Endothelial cell of umbilical vein (primary cell): Measurements from ENCODE around the gene UMPS. TPM values are rescaled to one million over a fixed set of nuclear protein-coding genes. Genes with fewer than 3 reads are reported as not detected.

Source experiments
- BruUV-seq: library from RNA; stranded (reverse); fragments of 400-500 nt; replicated peaks from 2 replicates; lab custom pipeline; 2021; lab: Mats Ljungman, UMichigan
- CTCF ChIA-PET: fragments of 300-600, 350-600 bp; sonication (Branson Sonifier 250); formaldehyde crosslinking; loops from one replicate; lab custom pipeline; 2021; ENCODE audit warnings: antibody characterized with exemption, inconsistent platforms; lab: Charles Lee
- POLR2A ChIA-PET: fragments of 300-600, 350-600 bp; sonication (Branson Sonifier 250); formaldehyde crosslinking; loops from one replicate; lab custom pipeline; 2021; ENCODE audit warnings: antibody characterized with exemption, inconsistent platforms; lab: Charles Lee
- DNase-seq: peaks from one replicate; pipeline ENCODE4 v3.0.0-alpha.2; 2011; ENCODE audit warnings: low read depth, low spot score
- FAIRE-seq: peaks from 2 replicates; lab custom pipeline; 2011; peaks lifted over from hg19 to GRCh38; lab: Jason Lieb, UNC
- H2AFZ ChIP-seq: 2 replicates; pipeline ENCODE4 v1.6.0; 2012; ENCODE audit warnings: low read depth, low read length, control low read depth, inconsistent platforms
- H3K27ac ChIP-seq: 2 replicates; pipeline ENCODE4 v1.5.1; 2011; ENCODE audit warnings: low read depth, mild to moderate bottlenecking, control low read depth, low read length, moderate library complexity; ENCODE audit not compliant: insufficient read depth
- H3K27me3 ChIP-seq, 2 experiments: 2 replicates each; pipeline versions ENCODE4 v1.6.0 to v1.6.1; 2011; ENCODE audit warnings: low read length in 2 of 2, mixed read lengths in 1 of 2; ENCODE audit not compliant: control insufficient read depth in 2 of 2, insufficient read depth in 2 of 2
- H3K36me3 ChIP-seq, 2 experiments: 2 replicates in 1 of 2; 3 replicates in 1 of 2; pipeline ENCODE4 v1.5.1; 2011; ENCODE audit warnings: low read length in 2 of 2, mild to moderate bottlenecking in 1 of 2, moderate library complexity in 1 of 2; ENCODE audit not compliant: control insufficient read depth in 2 of 2, insufficient read depth in 2 of 2; ENCODE audit errors: extremely low read depth in 1 of 2
- H3K4me1 ChIP-seq: 3 replicates; pipeline ENCODE4 v1.5.1; 2011; ENCODE audit warnings: mild to moderate bottlenecking, low read length; ENCODE audit not compliant: control insufficient read depth, insufficient read depth; ENCODE audit errors: extremely low read depth
- H3K4me2 ChIP-seq: 2 replicates; pipeline ENCODE4 v1.6.1; 2011; ENCODE audit warnings: low read length, control low read depth, mixed read lengths; ENCODE audit not compliant: insufficient read depth
- H3K4me3 ChIP-seq, 3 experiments: fragments of 200-600 bp in 1 of 3; sonication (generic), shearing (Covaris generic) in 1 of 3; replicated peaks in 1 of 3; 2 replicates each; pipeline ENCODE4 v1.5.1; 2011 to 2016; ENCODE audit warnings: control low read depth in 3 of 3, low read length in 3 of 3, mild to moderate bottlenecking in 2 of 3, inconsistent platforms in 1 of 3, low read depth in 1 of 3, moderate library complexity in 1 of 3; ENCODE audit not compliant: insufficient read depth in 1 of 3
- H3K79me2 ChIP-seq: 2 replicates; pipeline ENCODE4 v1.6.0; 2012; ENCODE audit warnings: low read length, inconsistent platforms; ENCODE audit not compliant: control insufficient read depth, insufficient read depth
- H3K9ac ChIP-seq: replicated peaks from 2 replicates; pipeline ENCODE3; 2011; ENCODE audit warnings: low read length, control low read depth; ENCODE audit not compliant: insufficient read depth; ENCODE audit errors: extremely low read depth
- H3K9me1 ChIP-seq: replicated peaks from 3 replicates; pipeline ENCODE4 v1.6.0; 2011; ENCODE audit warnings: mild to moderate bottlenecking, low read length; ENCODE audit not compliant: control insufficient read depth, insufficient read depth; ENCODE audit errors: extremely low read depth
- H3K9me3 ChIP-seq: replicated peaks from 2 replicates; pipeline ENCODE4 v1.5.1; 2012; ENCODE audit warnings: low read length, inconsistent platforms; ENCODE audit not compliant: control insufficient read depth, insufficient read depth
- H4K20me1 ChIP-seq: replicated peaks from 2 replicates; pipeline ENCODE3; 2011; ENCODE audit warnings: mild to moderate bottlenecking, low read length; ENCODE audit not compliant: control insufficient read depth, insufficient read depth; ENCODE audit errors: extremely low read depth
- EZH2 ChIP-seq: IDR thresholded peaks from 2 replicates; pipeline ENCODE4 v1.6.1; 2012; ENCODE audit warnings: borderline replicate concordance, low read depth, mild to moderate bottlenecking, moderate library complexity, low read length, inconsistent platforms; ENCODE audit not compliant: severe bottlenecking
- FOS ChIP-seq: IDR thresholded peaks from 2 replicates; pipeline ENCODE4 v1.6.1; 2011; ENCODE audit warnings: mild to moderate bottlenecking, low read length, moderate library complexity, borderline replicate concordance; ENCODE audit not compliant: insufficient read depth
- GATA2 ChIP-seq: IDR thresholded peaks from 2 replicates; pipeline ENCODE4 v1.7.0; 2011; ENCODE audit warnings: low read depth, mild to moderate bottlenecking, moderate library complexity, mixed read lengths, low read length; ENCODE audit not compliant: insufficient read length, insufficient read depth
- JUN ChIP-seq: IDR thresholded peaks from 2 replicates; pipeline ENCODE4 v1.6.1; 2011; ENCODE audit warnings: borderline replicate concordance, low read depth; ENCODE audit not compliant: insufficient read length, insufficient read depth
- MYC ChIP-seq: IDR thresholded peaks from one replicate; pipeline ENCODE4 v1.6.1; 2011; ENCODE audit warnings: mild to moderate bottlenecking, low read depth, low read length
- POLR2A ChIP-seq: IDR thresholded peaks from 2 replicates; pipeline ENCODE4 v1.6.1; 2012; ENCODE audit warnings: low read depth, mild to moderate bottlenecking, control low read depth, low read length
- POLR2AphosphoS5 ChIP-seq: IDR thresholded peaks from 2 replicates; pipeline ENCODE4 v1.6.1; 2012; ENCODE audit warnings: low read depth, mild to moderate bottlenecking, control low read depth, low read length, moderate library complexity; ENCODE audit not compliant: insufficient read depth
- dilution Hi-C: fragments of 300-500 bp; cut with MboI; formaldehyde crosslinking; loops from one replicate; pipeline ENCODE4 v1.15.0; 2019; ENCODE audit warnings: low sequenced_read_pairs; ENCODE audit not compliant: extremely low pct_ligation_motif_present
- intact Hi-C: fragments of 100-400 bp; cut with micrococcal nuclease; formaldehyde crosslinking; loops from one replicate; pipeline ENCODE4 v1.10.0; 2022
- polyA plus RNA-seq, 4 experiments: library from polyadenylated mRNA; depleted of rRNA in 3 of 4; stranded (reverse) in 3 of 4; unstranded in 1 of 4; fragments of >200 nt; gene quantifications; 2 replicates each; pipeline versions ENCODE4 v1.2.1 to v1.2.3, GENCODE V29; 2011 to 2012; ENCODE audit warnings: missing spikeins in 1 of 4
- total RNA-seq: library from RNA; stranded (reverse); gene quantifications from 2 replicates; pipeline ENCODE4 v1.2.3, GENCODE V29; 2021
- TF ChIP-seq, protein P1 (sequence below), 2 donors: IDR thresholded peaks; 1 replicate in 1 of 2; 2 replicates in 1 of 2; pipeline ENCODE4 v1.5.1; 2011; ENCODE audit warnings: low read length in 2 of 2, mild to moderate bottlenecking in 2 of 2, moderate library complexity in 2 of 2, control low read depth in 1 of 2, inconsistent platforms in 1 of 2, low read depth in 1 of 2; ENCODE audit not compliant: insufficient read depth in 1 of 2; ENCODE audit errors: extremely low read depth in 1 of 2
- TF ChIP-seq, protein P2 (sequence below): IDR thresholded peaks from 2 replicates; pipeline ENCODE4 v1.6.1; 2011; ENCODE audit not compliant: insufficient read depth, insufficient read length

UMPS gene
- total and polyA plus RNA-seq, 2 donors (not counting 3 experiments of a cell fraction or from before 2014, with no cell fraction given), result 38.6 to 50.2 TPM

DNA sequence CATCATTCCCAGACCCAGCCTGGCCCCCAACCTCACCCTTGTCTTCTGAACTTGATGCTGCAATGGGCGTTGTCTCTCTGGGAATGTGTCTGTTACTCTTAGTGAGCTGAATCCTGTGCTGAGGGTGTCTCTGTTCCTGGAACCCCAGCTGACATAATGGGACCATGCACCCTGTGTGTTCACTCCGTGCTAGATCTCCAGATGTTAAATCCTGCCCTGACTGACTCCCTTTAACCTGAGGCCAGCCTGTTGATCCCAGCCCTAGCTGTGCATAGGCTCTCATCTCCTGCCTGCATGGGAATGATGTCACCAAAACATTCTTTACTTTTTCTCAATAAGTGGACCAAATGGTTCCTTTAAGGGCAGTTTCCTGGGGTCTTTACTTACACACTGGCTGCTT lies 48.0 kb upstream of the UMPS start:
- dilution Hi-C loops (no loop called here), intact Hi-C loops (no loop called here)
- Histone ChIP-seq H3K9ac (no peak overlapping the region), H3K4me2 (no peak overlapping the region), H3K9me1 (no peaks in the 10 kb centered on the region), H3K27ac (no peak overlapping the region), H3K36me3 (no peaks in the 10 kb centered on the region), H3K4me3 (no peak overlapping the region), H3K27me3 (peaks cover 5 to 7% of the 10 kb centered on the region in 2 experiments), H3K9me3 (no peaks in the 10 kb centered on the region), H3K79me2 (no peaks in the 10 kb centered on the region), H4K20me1 (no peaks in the 10 kb centered on the region), H3K4me1 (no peaks in the 10 kb centered on the region), H2AFZ (no peak overlapping the region)
- DNase-seq, result no peak
- no peak for FAIRE-seq
- TF ChIP-seq, protein P1, sequence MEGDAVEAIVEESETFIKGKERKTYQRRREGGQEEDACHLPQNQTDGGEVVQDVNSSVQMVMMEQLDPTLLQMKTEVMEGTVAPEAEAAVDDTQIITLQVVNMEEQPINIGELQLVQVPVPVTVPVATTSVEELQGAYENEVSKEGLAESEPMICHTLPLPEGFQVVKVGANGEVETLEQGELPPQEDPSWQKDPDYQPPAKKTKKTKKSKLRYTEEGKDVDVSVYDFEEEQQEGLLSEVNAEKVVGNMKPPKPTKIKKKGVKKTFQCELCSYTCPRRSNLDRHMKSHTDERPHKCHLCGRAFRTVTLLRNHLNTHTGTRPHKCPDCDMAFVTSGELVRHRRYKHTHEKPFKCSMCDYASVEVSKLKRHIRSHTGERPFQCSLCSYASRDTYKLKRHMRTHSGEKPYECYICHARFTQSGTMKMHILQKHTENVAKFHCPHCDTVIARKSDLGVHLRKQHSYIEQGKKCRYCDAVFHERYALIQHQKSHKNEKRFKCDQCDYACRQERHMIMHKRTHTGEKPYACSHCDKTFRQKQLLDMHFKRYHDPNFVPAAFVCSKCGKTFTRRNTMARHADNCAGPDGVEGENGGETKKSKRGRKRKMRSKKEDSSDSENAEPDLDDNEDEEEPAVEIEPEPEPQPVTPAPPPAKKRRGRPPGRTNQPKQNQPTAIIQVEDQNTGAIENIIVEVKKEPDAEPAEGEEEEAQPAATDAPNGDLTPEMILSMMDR (IDR thresholded peaks at IDR 0.05; ENCODE audit: extremely low read depth in 1 of 2, insufficient read depth in 1 of 2, low read depth in 1 of 2, low read length in 2 of 2), result no peak
- TF ChIP-seq FOS (no peak), POLR2AphosphoS5 (no peak), GATA2 (no peak), EZH2 (no peak), MYC (no peak), POLR2A (no peak), JUN (no peak)
- TF ChIP-seq, protein P2, sequence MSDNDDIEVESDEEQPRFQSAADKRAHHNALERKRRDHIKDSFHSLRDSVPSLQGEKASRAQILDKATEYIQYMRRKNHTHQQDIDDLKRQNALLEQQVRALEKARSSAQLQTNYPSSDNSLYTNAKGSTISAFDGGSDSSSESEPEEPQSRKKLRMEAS, result no peak
- ChIA-PET POLR2A (no interaction called here), CTCF (interaction anchor here (10.1 kb wide), 1 partner anchor 121 kb away, joined by 301 read pairs; no protein-coding TSS in a partner anchor)
- BruUV-seq, result no TSS peak
